A673 (cell line): Measurements from ENCODE around the gene SDHD. TPM values are rescaled to one million over a fixed set of nuclear protein-coding genes. Genes with fewer than 3 reads are reported as not detected.

Source experiments
- BruUV-seq: library from RNA; stranded (reverse); fragments of 400-500 nt; replicated peaks from 2 replicates; lab custom pipeline; 2021; lab: Mats Ljungman, UMichigan
- CTCF ChIA-PET: fragments of 300-600 bp; sonication (Branson Sonifier 250); formaldehyde crosslinking; loops from one replicate; lab custom pipeline; 2022; ENCODE audit warnings: antibody characterized with exemption; lab: Charles Lee
- POLR2A ChIA-PET: fragments of 300-600 bp; sonication (Branson Sonifier 250); formaldehyde crosslinking; loops from one replicate; lab custom pipeline; 2022; ENCODE audit warnings: antibody characterized with exemption; ENCODE audit not compliant: low non-redundant PET; lab: Charles Lee
- DNase-seq: peaks from one replicate; pipeline ENCODE4 v3.0.0-alpha.2; 2015; ENCODE audit warnings: low spot score
- H3K27ac ChIP-seq: fragments of 200-600 bp; sonication (generic); 2 replicates; pipeline ENCODE4 v1.5.1; 2016; ENCODE audit warnings: mixed run types, low read depth, mild to moderate bottlenecking, mixed read lengths, antibody characterized with exemption, low read length; ENCODE audit not compliant: poor library complexity, severe bottlenecking
- H3K27me3 ChIP-seq: fragments of 200-600 bp; sonication (generic); replicated peaks from 2 replicates; pipeline ENCODE4 v1.6.1; 2017; ENCODE audit warnings: mixed run types, low read depth, mild to moderate bottlenecking, mixed read lengths, antibody characterized with exemption, low read length; ENCODE audit not compliant: insufficient read depth, poor library complexity
- H3K36me3 ChIP-seq: fragments of 200-600 bp; sonication (generic); 2 replicates; pipeline ENCODE4 v1.6.1; 2016; ENCODE audit warnings: mixed run types, mild to moderate bottlenecking, mixed read lengths, antibody characterized with exemption, low read length; ENCODE audit not compliant: insufficient read depth, poor library complexity, severe bottlenecking
- H3K4me1 ChIP-seq: fragments of 200-600 bp; sonication (generic); 2 replicates; pipeline ENCODE4 v1.6.1; 2017; ENCODE audit warnings: mixed run types, mild to moderate bottlenecking, mixed read lengths, antibody characterized with exemption, low read length; ENCODE audit not compliant: insufficient read depth, poor library complexity, severe bottlenecking
- H3K4me3 ChIP-seq: fragments of 200-600 bp; sonication (generic); 2 replicates; pipeline ENCODE4 v1.5.1; 2016; ENCODE audit warnings: low read depth, mixed run types, mild to moderate bottlenecking, mixed read lengths, low read length; ENCODE audit not compliant: poor library complexity, severe bottlenecking
- H3K9me3 ChIP-seq: fragments of 200-600 bp; sonication (generic); 2 replicates; pipeline ENCODE4 v1.6.1; 2016; ENCODE audit warnings: mixed run types, low read depth, mild to moderate bottlenecking, mixed read lengths, antibody characterized with exemption, low read length; ENCODE audit not compliant: poor library complexity, severe bottlenecking
- CTCF ChIP-seq: fragments of 300-800, 200-600 bp; sonication (generic); conservative IDR thresholded peaks from 2 replicates; pipeline ENCODE4 v1.5.1; 2017; ENCODE audit warnings: low read depth, mild to moderate bottlenecking, antibody characterized with exemption, low read length, moderate library complexity, mixed read lengths
- EZH2 ChIP-seq: fragments of 200-600 bp; sonication (generic); IDR thresholded peaks from 2 replicates; pipeline ENCODE4 v1.6.1; 2017; ENCODE audit warnings: borderline replicate concordance, low read depth, mild to moderate bottlenecking, mixed read lengths, antibody characterized with exemption, low read length; ENCODE audit not compliant: poor library complexity, severe bottlenecking
- intact Hi-C: fragments of 100-400 bp; cut with micrococcal nuclease; formaldehyde crosslinking; loops from one replicate; pipeline ENCODE4 v1.10.0; 2022; ENCODE audit not compliant: unreplicated experiment
- total RNA-seq: library from RNA; stranded (reverse); gene quantifications from 2 replicates; pipeline ENCODE4 v1.2.3, GENCODE V29; 2021

Gene SDHD
- total RNA-seq, 1 experiment from 2014 or later: 135 TPM

DNA sequence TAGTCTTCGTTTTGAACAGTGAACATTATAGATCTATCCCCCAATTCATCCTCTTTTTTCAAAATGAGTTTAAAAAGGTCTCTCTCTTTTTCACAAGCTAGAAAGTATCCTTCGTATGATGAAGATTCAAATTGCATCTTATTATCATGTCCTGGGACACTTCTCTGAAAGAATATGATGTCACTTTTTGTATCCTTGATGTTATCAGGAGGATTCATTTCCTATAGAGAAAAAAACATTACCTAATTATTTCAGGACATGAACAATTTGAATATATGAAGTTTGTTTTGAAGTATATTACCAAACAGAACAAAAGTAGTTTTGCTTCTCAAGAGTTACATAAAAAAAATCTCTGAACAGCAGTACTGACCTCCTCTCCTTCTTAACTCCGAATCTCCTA lies 56.9 kb downstream of the SDHD start:
- Histone ChIP-seq H3K4me3 (no peak overlapping the region), H3K27ac (no peak overlapping the region), H3K36me3 (no peaks in the 10 kb centered on the region), H3K4me1 (no peaks in the 10 kb centered on the region), H3K27me3 (no peaks in the 10 kb centered on the region), H3K9me3 (peaks cover 9% of the 10 kb centered on the region)
- intact Hi-C loops: no loop called here
- ChIA-PET CTCF (no interaction called here), POLR2A (interaction anchor here (0.6 kb wide), 1 partner anchor 29 kb away, joined by 3 read pairs; no protein-coding TSS in a partner anchor)
- no TSS peak for BruUV-seq
- TF ChIP-seq CTCF (no peak), EZH2 (no peak)
- DNase-seq: no peak

Other genes starting within 250 kb of the SDHD start
- gene ALG9, start 215.3 kb upstream of the SDHD start, total RNA-seq: 56.8 and 61.0 TPM in 2 replicates
- gene FDXACB1, start 207.7 kb upstream of the SDHD start, total RNA-seq: 5.4 TPM in 2 replicates
- gene CFAP68, start 207.3 kb upstream of the SDHD start, total RNA-seq: 16.5 and 16.9 TPM in 2 replicates
- 0.87 and 1.6 TPM in 2 replicates for gene CRYAB, start 175.1 kb upstream of the SDHD start, total RNA-seq
- not detected in 2 replicates for gene HSPB2, start 174.1 kb upstream of the SDHD start, total RNA-seq
- 1.4 and 1.5 TPM in 2 replicates for gene C11orf52, start 168.0 kb upstream of the SDHD start, total RNA-seq
- 22.4 and 24.6 TPM in 2 replicates for gene DIXDC1, start 149.5 kb upstream of the SDHD start, total RNA-seq
- gene DLAT, start 61.5 kb upstream of the SDHD start, total RNA-seq: 90.8 and 94.1 TPM in 2 replicates
- gene PIH1D2, start 12.9 kb upstream of the SDHD start, total RNA-seq: 2.8 and 4.3 TPM in 2 replicates
- gene NKAPD1, start 12.6 kb upstream of the SDHD start, total RNA-seq: 30.4 and 32.8 TPM in 2 replicates
- 97.7 and 99.6 TPM in 2 replicates for gene TIMM8B, start 117 bp upstream of the SDHD start, total RNA-seq
- gene IL18, start 77.2 kb downstream of the SDHD start, total RNA-seq: not detected in 2 replicates
- gene TEX12, start 80.5 kb downstream of the SDHD start, total RNA-seq: 0.26 and 0.41 TPM in 2 replicates
- 2.5 and 2.6 TPM in 2 replicates for gene BCO2, start 88.6 kb downstream of the SDHD start, total RNA-seq
- 83.8 and 96.8 TPM in 2 replicates for gene PTS, start 139.6 kb downstream of the SDHD start, total RNA-seq
- gene PLET1, start 174.0 kb downstream of the SDHD start, total RNA-seq: not detected in 2 replicates